ENCODE results near the gene CFH.
"Not testable (repeated sequence)": the region's sequence is repeated elsewhere in the genome, so short reads cannot be mapped to it uniquely, and the experiment has no call there.

The CFH gene

DNA sequence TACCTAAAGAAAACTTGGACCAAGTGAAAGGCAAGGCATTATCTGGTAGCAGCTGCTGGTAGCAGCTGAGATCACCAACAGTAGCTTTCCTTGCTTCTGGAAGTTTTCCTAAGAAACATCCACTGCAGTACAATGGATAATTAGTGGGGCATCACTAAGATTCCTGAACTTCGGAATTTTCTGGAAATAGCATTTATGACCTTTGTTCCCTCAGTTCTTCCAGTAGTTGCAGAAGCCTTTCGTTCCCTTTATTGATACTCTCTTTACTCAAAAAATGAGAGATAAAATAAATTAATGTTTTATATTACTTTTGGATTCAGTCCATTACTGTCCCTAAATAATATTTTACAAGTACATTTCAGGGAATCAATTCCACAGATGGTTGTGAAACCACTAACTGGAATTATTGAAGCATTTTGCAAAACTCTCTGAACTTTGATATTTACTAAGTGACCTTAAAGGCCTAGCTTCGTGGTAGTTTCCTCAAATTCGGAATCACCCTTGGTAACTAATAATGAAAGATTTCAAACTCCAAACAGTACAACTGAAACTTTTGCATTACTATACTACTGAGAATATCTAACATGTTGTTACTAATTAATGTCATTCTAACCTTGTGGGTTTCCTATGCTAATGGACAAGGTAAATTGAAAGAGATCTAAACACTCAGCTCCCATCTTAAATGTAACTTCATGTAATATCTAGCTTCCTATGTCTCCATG is 113.3 kb downstream of the CFH start:
- DNase-seq (ENCODE audit: low read depth) = not testable (repeated sequence)

DNA sequence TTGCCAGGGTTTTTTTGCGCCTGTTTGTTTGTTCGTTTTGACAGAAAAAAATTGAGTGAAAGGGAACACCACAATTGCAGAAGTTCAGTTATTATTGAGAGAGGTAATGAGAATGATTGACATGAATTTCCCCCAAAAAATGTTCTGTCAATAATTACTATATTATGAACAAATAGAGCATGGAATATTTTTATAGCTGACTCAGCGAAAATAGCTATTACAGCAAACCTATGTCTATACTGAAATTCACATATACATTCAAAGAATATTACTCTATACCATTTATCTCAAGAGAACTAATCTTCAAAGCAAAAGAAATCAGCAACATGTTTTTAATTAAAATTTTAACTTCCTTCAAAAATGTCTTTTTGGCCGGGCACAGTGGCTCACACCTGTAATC is 118.0 kb downstream of the CFH start:
- not testable (repeated sequence) for DNase-seq (ENCODE audit: low read depth)

DNA sequence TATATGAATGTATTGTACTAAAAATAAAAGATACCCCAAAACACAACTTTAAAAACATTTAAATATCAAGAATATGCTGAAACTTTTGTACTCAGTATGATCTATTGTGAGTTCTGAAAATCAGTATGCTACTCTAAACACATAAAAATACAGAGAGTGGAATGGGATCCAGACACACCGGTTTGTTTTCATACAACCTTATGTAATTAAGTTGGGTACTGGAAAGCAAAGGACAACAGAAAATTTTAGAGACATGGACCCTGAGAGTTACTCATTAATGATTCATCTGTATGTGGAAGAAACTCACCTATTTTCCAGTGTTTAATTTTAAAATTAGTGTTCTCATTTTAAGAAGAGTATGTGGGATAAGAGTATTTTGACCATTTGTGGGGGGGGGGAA is 121.9 kb downstream of the CFH start:
- no peak for DNase-seq (ENCODE audit: low read depth)

DNA sequence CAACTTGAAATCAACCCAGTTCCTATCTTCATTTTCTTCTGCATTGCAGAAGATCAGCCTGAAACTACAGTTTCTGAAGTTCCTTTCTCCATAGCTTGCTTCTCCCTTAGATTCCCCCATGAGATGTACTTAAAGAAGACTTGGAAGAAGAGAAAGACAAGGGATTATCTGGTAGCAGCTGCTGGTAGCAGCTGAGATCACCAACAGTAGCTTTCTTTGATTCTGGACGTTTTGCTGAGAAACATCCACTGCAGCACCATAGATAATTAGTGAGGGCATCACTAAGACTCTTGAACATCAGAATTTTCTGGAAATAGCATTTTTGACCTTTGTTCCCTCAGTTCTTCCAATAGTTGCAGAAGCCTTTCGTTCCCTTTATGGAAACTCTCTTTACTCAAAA is 122.3 kb downstream of the CFH start:
- no peak for DNase-seq (ENCODE audit: low read depth)

DNA sequence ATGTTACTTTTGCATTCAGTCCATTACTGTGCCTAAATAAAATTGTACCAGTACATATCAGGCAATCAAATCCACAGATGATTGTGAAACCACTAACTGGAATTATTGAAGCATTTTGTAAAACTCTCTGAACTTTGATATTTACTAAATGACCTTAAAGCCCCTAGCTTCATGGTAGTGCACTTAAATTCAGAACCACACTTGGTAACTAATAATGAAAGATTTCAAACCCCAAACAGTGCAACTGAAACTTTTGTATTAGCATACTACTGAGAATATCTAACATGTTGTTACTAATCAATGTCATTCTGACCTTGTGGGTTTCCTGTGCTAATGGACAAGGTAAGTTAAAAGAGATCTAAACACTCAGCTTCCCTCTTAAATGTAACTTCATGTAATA is 122.8 kb downstream of the CFH start, which contains the start of gene CFHR3:
TSS of gene CFHR3 (plus strand) at position 238 of the 400 bp plus-strand sequence. CDS start at position 285, 47 bp downstream.
- no peak for DNase-seq (ENCODE audit: low read depth)

DNA sequence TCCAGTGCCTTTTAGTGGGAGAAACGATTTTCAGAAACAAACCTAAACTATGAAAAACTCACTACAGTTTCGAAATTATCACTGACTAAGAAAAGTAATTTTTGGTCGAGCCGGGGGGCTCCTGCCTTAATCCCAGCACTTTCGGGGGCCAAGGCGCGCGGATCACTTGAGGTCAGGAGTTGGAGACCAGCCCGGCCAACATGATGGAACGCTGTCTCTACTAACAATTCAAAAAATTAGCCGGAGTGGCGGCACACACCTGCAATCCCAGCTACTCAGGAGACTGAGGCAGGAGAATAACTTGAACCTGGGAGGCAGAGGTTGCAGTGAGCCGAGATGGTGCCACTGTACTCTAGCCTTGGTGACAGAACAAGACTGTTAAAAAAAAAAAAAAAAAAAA is 125.8 kb downstream of the CFH start:
- DNase-seq (ENCODE audit: low read depth) = no peak

DNA sequence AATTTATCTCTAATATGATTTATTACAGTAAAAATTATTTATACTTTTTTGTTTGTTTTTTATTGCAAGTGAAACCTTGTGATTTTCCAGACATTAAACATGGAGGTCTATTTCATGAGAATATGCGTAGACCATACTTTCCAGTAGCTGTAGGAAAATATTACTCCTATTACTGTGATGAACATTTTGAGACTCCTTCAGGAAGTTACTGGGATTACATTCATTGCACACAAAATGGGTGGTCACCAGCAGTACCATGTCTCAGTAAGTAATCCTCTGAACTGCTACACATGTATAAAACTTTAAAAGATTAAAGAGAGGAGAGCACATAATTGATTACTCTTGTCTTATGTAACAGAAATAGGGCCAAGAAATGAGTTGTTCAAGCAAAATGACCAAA is 127.2 kb downstream of the CFH start:
- no peak for DNase-seq (ENCODE audit: low read depth)

DNA sequence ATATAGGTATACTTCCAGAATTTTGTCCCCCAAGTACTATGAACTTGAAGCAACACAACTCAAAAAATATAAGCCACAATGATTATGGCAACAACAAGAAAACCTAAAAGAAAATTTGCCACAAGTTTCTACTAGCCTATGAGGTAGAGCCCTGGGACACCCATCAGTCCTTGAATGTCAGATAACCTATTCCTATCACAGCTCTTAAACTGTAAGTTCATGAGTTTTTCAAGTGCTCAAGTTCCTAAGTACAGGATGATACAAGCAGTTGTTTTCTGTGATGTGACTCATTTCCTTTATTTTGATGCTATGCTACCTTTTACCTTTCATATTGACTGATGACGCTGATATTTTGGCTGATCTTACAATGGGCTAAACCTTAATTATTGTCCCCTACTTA is 139.4 kb downstream of the CFH start:
- not testable (repeated sequence) for DNase-seq (ENCODE audit: low read depth)

DNA sequence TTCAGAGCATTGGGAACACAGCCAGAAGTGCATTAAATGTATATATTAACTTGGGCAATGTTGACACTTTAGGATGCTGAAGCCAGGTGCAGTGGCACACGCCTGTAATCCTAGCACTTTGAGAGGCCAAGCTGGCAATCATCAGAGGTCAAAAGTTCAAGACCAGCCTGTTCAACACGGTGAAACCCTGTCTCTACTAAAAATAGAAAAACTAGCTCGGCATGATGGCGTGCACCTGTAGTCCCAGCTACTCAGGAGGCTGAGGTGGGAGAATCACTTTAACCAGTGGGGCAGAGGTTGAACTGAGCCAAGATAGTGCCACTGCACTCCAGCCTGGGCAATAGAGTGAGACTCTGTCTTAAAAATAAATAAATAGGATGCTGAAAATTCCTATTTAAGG is 142.3 kb downstream of the CFH start:
- not testable (repeated sequence) for DNase-seq (ENCODE audit: low read depth)
